NCI-H774 (cell line): Measurements from ENCODE around the gene PRSS38.

ENCODE experiments used
- DNase-seq: peaks from one replicate; lab custom pipeline; 2025; lab: John Stamatoyannopoulos, UW

Gene PRSS38

GRCh38 chr1:227793079-227793947, 22.2 kb upstream of the PRSS38 start:
- no peak for DNase-seq

- DNase-seq = no peak
Observed at GRCh38 chr1:227793948-227794816, 21.3 kb upstream of the PRSS38 start.

- no peak for DNase-seq
Observed at GRCh38 chr1:227794817-227795192, 20.7 kb upstream of the PRSS38 start.

GRCh38 chr1:227795732-227796131, 19.7 kb upstream of the PRSS38 start:
- DNase-seq = no peak

GRCh38 chr1:227796359-227796915, 19.0 kb upstream of the PRSS38 start:
- DNase-seq = no peak

- no peak for DNase-seq
Observed at GRCh38 chr1:227797144-227797543, 18.3 kb upstream of the PRSS38 start.

GRCh38 chr1:227797625-227798024, 17.9 kb upstream of the PRSS38 start:
- no peak for DNase-seq

- DNase-seq = no peak
Observed at GRCh38 chr1:227798078-227798802, 17.2 kb upstream of the PRSS38 start.

- no peak for DNase-seq
Observed at GRCh38 chr1:227799756-227800155, 15.7 kb upstream of the PRSS38 start.

- no peak for DNase-seq
Observed at GRCh38 chr1:227803933-227804332, 11.5 kb upstream of the PRSS38 start.

- no peak for DNase-seq
Observed at GRCh38 chr1:227805606-227806197, 9.8 kb upstream of the PRSS38 start.

GRCh38 chr1:227808566-227808965, 6.9 kb upstream of the PRSS38 start:
- no peak for DNase-seq

- no peak for DNase-seq
Observed at GRCh38 chr1:227809026-227809425, 6.4 kb upstream of the PRSS38 start.

GRCh38 chr1:227813962-227814361, 1.5 kb upstream of the PRSS38 start:
- no peak for DNase-seq

GRCh38 chr1:227816750-227817446, 1.4 kb downstream of the PRSS38 start:
- no peak for DNase-seq

GRCh38 chr1:227823537-227823936, 8.1 kb downstream of the PRSS38 start:
- no peak for DNase-seq

GRCh38 chr1:227824204-227824603, 8.7 kb downstream of the PRSS38 start:
- DNase-seq = no peak

- no peak for DNase-seq
Observed at GRCh38 chr1:227828786-227829185, 13.3 kb downstream of the PRSS38 start.

GRCh38 chr1:227838181-227838580, 22.7 kb downstream of the PRSS38 start:
- DNase-seq = no peak

GRCh38 chr1:227841096-227841495, 25.6 kb downstream of the PRSS38 start:
- no peak for DNase-seq
